ENCODE measurements around the gene REG1A.

REG1A gene

DNA sequence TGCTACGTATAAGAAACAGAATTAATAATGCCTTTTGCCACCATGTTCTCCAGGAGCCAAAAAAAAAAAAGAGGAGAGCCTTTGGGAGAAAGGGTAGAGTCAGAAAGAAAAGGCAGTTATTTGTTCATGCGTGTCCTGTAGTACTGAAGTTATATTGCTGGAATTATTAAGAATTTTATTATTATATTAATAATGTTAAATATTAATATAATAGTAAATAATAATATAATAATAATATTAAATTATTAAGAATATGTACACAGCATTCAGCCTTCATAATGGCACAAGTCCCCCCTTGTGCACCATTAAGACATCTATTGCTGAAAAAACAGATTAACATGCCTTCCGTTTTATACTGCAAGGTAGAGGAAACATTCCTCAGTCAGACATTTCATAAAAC, 8.1 kb downstream of the REG1A start:
- DNase-seq: no peak

DNA sequence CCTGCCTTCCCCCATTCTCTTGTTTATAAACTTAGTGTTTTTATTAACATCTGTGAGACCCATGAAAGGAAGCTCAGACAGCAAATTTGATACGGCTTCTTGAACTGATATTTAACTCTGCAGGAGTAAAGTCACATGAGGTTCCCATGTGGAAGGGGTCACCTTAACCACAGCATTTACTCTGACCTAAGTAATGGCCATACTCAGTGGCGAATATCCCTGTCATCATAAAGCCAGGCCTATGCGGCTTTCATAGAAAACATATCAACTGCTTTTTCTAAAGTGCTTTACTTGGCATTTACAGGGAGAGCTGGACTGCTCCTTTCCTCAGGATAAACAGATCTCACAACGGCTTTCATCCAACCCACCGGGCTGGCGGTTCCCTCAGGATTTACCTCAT, 9.0 kb downstream of the REG1A start:
- DNase-seq: no peak

DNA sequence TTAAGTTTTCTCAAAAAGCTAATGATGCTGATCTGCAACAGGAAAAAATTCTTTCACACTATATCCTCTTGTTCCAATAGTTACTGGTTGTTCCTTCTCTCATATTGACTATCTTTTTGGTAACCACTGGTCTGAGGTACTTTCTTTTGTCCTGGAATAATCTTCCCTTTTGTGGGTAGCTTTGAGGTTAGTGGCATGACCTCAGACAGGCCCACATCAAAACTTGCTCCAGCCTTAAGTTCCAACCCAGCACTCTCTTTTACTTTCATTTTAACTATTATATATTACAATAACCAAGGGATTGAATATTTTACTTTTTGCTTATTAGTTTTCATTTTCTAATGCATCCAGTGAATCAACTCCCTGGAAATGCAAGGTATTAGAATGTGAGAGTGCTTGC, 9.5 kb downstream of the REG1A start:
- no peak for DNase-seq

DNA sequence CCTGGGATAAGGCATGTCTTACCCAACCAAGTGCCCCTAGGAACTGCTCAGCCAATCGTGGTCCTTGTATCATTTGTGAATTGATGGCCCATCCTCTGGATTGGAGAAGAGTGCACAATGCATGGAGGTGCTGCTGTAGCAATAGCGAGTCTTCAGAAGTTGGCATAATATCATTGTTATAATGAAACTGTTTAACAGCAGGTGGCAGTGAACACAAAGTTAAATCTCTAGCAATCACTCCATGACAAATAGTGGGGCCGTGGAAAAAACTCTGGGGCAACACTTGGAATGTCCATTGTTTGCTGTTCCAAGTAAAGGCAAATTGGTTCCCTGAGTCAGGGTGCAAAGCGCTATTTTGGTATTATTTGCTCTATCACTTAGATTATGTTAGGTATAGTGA, 11.4 kb downstream of the REG1A start:
- no peak for DNase-seq

DNA sequence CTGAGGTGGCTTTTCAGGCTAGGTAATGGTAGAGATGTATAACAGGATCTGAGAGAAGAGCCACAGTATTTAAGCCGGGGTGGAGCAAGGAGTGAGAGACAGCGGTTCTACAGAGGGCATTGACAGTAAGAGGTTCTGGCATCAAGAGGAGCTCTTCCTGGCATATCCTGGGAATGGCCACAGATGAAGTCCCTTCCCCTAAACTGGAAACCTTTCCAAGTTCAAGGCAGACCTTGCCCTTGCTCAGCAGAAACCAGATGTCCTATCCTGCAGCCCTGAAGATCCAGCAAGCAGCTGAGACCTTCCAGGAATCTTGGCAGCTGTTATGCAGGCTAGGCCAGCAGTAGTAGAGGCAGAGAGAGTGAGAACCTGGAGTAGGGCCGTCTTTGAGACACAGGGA, 18.1 kb downstream of the REG1A start:
- DNase-seq: no peak

DNA sequence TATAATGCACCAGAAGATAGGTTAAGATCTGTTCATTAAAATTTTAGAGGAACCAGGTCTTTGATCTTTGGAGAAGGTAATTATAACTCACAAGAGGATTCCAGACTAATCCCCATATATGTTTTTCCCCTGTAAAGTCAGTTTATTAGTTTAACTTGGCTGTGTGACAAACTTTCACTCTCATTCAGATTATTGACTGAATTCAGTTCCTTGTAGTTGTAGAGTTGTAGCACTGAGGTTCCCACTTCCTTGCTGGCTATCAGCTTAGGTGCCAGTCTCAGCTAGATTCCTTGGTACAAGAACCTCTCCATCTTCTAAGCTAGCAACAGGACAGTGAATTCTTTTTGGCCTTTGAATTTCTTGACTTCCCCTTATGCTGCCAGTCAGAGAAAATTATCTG, 19.1 kb downstream of the REG1A start:
- no peak for DNase-seq

DNA sequence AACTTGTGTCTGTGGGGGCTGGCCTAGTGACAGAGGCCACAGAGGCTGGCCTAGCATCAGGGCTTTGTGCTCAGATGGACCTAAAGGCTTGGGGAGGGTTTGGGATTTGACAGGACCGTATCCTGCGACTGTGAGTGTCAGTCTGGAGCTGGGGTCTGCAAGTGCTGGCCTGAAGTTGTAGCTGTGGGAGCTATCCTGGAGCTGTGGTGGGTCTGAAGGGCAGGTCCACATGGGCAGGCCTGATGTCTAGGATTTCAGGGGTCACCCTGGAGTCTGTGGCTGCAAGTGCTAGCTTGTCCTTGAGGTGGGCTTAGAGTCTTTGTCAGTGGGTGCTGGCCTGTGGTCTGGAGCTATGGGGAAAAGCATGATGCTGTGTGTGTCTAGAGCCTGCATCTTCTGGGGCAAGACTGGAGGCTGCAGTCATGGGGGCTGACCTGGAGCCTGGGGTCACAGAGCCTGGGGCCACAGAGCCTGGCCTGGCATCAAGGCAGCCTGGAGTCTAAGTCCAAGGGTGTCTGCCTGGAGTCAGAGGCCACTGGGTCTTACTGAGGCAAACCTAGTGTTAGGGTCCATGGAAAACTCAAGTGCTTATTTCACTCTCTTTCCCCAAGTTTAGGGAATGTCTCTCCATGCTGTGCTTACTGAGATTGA, 35.7 kb downstream of the REG1A start:
- no peak for DNase-seq

DNA sequence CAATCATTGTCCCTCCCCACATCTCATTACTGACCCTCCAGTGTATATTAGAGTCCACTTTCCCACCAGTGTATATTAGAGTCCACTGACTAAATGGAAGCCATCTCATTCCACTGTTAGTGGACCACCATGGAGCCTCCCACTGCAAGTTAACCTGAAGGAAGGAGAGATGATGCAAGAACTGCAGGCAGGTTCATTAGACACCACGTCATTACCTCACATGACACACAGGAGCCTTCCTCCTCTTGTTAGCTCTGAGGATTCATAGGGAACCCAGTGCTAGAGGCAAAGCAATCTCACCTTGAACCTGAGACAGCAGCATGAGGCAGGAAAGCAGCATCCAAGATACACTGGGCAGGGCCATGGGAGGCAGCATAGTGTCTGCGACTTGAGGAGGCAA, 38.7 kb downstream of the REG1A start:
- no peak for DNase-seq

DNA sequence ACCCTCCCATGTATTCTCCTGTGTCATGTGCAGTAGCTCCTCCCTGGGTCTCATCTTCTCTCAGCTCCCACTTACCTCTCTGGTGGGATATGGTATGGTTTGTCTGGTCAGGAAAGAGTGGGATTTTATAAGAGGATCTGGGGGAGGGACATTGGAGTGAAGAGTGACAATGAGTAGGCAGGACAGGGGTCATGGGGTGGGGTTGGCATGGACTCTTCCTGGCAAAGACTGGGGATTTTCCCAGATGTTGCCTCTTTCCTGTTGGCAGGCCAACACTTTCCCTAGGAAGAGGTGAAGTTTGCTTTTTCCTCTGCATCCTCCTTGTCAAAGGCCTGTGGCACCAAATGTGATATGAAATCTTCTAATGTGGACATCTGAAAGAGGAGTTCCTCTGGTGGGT, 39.4 kb downstream of the REG1A start, which contains the start of gene REG3A:
Gene REG3A (minus strand): TSS at position 101 of the 400 bp plus-strand sequence. CDS start 348 bp downstream, outside the sequence.
- no peak for DNase-seq

DNA sequence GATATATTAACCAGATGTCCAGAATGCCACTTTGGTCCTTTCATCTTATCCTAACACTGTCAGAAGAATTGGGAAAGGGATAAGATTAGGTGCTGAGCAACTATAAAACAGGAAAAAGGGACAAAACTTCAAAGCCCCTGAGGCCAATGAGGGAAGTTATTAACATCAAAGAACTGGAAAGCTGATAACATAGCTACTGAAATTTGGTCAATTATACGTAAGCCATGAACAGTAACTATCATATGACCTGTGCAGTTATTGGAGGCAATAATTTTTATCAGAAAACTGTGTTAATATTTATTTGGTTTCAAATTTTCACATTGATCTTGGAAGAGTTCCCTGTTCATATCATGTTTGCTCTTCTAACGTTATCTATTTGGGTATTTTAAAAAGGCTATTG, 41.8 kb downstream of the REG1A start:
- no peak for DNase-seq

DNA sequence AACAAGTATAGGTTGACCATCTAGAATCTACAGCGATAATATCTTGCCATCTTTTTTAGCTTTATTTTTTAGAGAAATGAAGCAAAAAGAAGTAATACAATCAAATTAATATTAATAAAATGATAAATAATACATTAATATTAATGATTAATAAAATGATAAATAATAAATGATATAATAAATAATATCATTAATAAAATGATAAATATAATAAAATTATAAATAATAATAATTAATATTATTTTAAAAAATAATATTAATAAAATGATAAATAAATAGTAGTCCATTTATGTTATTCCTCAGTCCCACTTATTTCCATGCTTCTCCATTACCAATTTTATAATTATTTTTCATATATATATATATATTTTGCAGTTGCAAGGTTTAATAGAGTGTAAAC, 42.5 kb downstream of the REG1A start:
- DNase-seq: no peak

DNA sequence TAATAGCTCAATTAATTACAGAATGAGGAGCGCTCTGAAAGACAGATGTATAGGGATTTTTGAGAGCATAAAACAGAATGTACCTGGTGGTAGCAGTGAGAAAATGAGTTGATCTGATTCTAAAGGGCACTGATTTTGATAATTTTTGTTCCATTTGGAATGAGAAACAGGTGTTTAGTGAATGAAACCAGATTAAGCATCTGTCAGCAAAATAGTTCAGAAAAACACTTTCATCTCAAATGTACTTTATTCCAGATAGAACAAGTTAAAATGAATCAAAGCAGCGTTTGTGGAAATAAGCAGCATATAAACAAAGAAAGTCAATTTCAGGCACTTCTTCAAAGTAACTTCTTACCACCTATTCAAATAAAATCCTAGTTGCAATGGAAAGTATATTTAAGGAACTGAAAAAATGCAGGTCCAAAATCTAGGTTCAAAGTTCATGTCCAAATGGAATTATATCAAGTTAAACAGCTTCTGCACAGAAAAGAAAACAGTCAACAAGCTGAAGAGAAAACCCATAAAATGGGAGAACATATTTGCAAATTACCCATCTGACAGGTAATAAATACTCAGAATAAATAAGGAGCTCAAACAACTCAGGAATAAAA, 51.2 kb downstream of the REG1A start:
- no peak for DNase-seq
